Duodenal mucosa (tissue), 2 donors: Measurements from ENCODE around the gene ARSB.

Source experiments
- H3K27ac ChIP-seq: one replicate; pipeline ENCODE4 v1.7.0; 2013; ENCODE audit warnings: low read depth, low read length
- H3K27me3 ChIP-seq, 2 donors: one replicate each; pipeline ENCODE4 v1.7.0; 2013; ENCODE audit warnings: low read length in 2 of 2, control low read depth in 1 of 2; ENCODE audit not compliant: insufficient read depth in 2 of 2, control insufficient read depth in 1 of 2
- H3K36me3 ChIP-seq, 2 donors: one replicate each; pipeline ENCODE4 v1.7.0; 2013; ENCODE audit warnings: low read length in 2 of 2, control low read depth in 1 of 2; ENCODE audit not compliant: insufficient read depth in 2 of 2, control insufficient read depth in 1 of 2
- H3K4me1 ChIP-seq, 2 donors: one replicate each; pipeline ENCODE4 v1.7.0; 2013; ENCODE audit warnings: low read length in 2 of 2, control low read depth in 1 of 2; ENCODE audit not compliant: insufficient read depth in 2 of 2, control insufficient read depth in 1 of 2
- H3K4me3 ChIP-seq, 2 donors: one replicate each; pipeline ENCODE4 v1.7.0; 2013; ENCODE audit warnings: low read length in 2 of 2, low read depth in 1 of 2
- H3K9ac ChIP-seq, 2 donors: one replicate each; pipeline ENCODE4 v1.7.0; 2013; ENCODE audit warnings: low read length in 2 of 2, low read depth in 1 of 2
- H3K9me3 ChIP-seq, 2 donors: one replicate each; pipeline ENCODE4 v1.7.0; 2013; ENCODE audit warnings: low read length in 2 of 2, control low read depth in 1 of 2; ENCODE audit not compliant: control insufficient read depth in 1 of 2

Gene ARSB

GRCh38 chr5:79020861-79021561 is 35.9 kb upstream of the ARSB start:
- no peak overlapping the region for H3K9ac ChIP-seq
- peak overlapping the region in 1 of 2 donors; percentile 27 for H3K4me3 ChIP-seq
- H3K4me1 ChIP-seq = no peaks in the 10 kb centered on the region
- no peaks in the 10 kb centered on the region for H3K36me3 ChIP-seq
- H3K9me3 ChIP-seq = no peaks in the 10 kb centered on the region
- no peak overlapping the region for H3K27ac ChIP-seq
- peaks cover 0 to 5% of the 10 kb centered on the region in 2 donors for H3K27me3 ChIP-seq

- no peaks in the 10 kb centered on the region for H3K36me3 ChIP-seq
- H3K27me3 ChIP-seq = peaks cover 0 to 5% of the 10 kb centered on the region in 2 donors
- H3K9me3 ChIP-seq = no peaks in the 10 kb centered on the region
- no peak overlapping the region for H3K4me3 ChIP-seq
- no peak overlapping the region for H3K27ac ChIP-seq
- no peaks in the 10 kb centered on the region for H3K4me1 ChIP-seq
- no peak overlapping the region for H3K9ac ChIP-seq
These were observed 29.5 kb upstream of the ARSB start for GRCh38 chr5:79014631-79015030.

GRCh38 chr5:79011869-79012268 is 26.8 kb upstream of the ARSB start:
- Histone ChIP-seq H3K36me3 (no peaks in the 10 kb centered on the region), H3K9me3 (no peaks in the 10 kb centered on the region), H3K27ac (no peak overlapping the region), H3K27me3 (peaks cover 0 to 5% of the 10 kb centered on the region in 2 donors), H3K9ac (no peak overlapping the region), H3K4me3 (no peak overlapping the region), H3K4me1 (no peaks in the 10 kb centered on the region)

GRCh38 chr5:79011219-79011836 is 26.2 kb upstream of the ARSB start:
- peaks cover 0 to 5% of the 10 kb centered on the region in 2 donors for H3K27me3 ChIP-seq
- no peaks in the 10 kb centered on the region for H3K9me3 ChIP-seq
- no peaks in the 10 kb centered on the region for H3K4me1 ChIP-seq
- no peak overlapping the region for H3K9ac ChIP-seq
- H3K27ac ChIP-seq = no peak overlapping the region
- no peak overlapping the region for H3K4me3 ChIP-seq
- no peaks in the 10 kb centered on the region for H3K36me3 ChIP-seq

DNA sequence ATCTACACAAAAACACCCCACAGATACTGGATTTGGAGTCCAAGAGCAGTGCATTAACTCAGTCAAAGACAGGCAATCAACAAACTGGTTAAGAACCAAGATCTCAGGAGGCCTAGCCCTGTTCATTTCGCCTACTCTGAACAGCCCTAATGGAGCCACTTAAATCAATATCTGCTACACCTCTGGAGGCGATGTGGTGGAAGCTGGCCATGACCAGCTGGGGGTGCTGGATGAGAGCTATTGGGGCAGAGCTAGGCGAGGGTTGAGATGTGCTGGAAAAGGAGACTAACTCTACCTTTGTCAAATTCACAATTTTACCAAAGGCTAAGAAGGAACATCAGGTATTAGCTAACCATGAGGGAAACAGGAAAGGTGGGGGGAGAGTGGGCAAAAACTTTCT is 23.3 kb upstream of the ARSB start:
- H3K4me1 ChIP-seq = no peaks in the 10 kb centered on the region
- H3K27ac ChIP-seq = no peak overlapping the region
- no peak overlapping the region for H3K4me3 ChIP-seq
- H3K9me3 ChIP-seq = no peaks in the 10 kb centered on the region
- no peaks in the 10 kb centered on the region for H3K27me3 ChIP-seq
- H3K9ac ChIP-seq = no peak overlapping the region
- H3K36me3 ChIP-seq = no peaks in the 10 kb centered on the region

DNA sequence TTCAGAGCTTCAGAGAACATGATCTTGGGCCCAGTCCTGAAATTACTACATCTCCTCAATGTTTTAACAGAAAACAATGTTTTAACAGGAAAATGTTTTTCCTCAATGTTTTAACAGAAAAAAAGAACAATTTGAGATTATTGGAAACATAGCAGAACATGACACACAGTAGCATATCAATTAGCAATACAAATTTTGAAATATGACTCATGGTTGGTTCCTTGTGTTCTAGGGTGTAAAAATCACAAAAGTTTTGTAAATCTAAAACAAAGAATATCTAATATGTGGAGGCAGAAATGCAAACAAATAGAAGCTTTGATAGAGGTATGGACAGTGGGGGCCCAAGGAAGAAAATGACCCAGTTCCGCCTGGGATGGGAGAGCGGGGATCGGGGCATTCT is 22.8 kb upstream of the ARSB start:
- H3K4me3 ChIP-seq = no peak overlapping the region
- no peaks in the 10 kb centered on the region for H3K4me1 ChIP-seq
- no peaks in the 10 kb centered on the region for H3K36me3 ChIP-seq
- no peaks in the 10 kb centered on the region for H3K9me3 ChIP-seq
- no peak overlapping the region for H3K9ac ChIP-seq
- no peak overlapping the region for H3K27ac ChIP-seq
- no peaks in the 10 kb centered on the region for H3K27me3 ChIP-seq

DNA sequence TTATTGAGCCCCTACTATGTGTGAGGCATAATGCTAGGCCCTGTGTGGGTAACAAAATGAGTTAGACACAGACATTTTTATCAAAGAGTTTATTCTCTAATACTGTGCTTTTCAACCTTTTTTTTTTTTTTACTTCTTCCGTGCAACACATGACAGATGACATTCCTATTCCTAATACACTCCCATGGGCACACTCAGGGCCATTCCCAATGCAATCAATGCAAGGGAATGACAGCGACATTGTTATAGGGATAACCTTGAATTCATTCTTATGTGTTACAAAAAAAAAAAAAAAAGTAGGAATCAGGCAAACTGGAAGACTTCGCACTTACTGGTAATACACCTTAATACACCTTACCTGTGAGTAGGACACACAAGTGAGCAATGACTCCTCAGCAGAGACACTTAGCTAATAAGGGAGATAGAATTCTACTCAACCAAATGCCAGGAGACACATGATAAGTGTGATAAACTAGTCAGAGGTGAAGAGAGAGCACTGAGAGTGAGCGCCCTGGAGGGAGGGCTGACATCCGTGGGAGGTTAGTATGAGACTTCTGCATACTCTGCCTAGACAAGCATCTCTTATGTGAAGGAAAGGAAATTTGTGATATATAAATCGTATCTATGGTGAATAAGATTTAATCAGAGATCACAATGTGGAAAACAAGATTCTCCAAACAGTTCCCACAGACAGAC is 21.0 kb upstream of the ARSB start:
- no peak overlapping the region for H3K27ac ChIP-seq
- no peak overlapping the region for H3K9ac ChIP-seq
- H3K36me3 ChIP-seq = no peaks in the 10 kb centered on the region
- H3K4me3 ChIP-seq = no peak overlapping the region
- no peaks in the 10 kb centered on the region for H3K27me3 ChIP-seq
- H3K4me1 ChIP-seq = no peaks in the 10 kb centered on the region
- H3K9me3 ChIP-seq = no peaks in the 10 kb centered on the region

- H3K27ac ChIP-seq = no peak overlapping the region
- no peaks in the 10 kb centered on the region for H3K9me3 ChIP-seq
- H3K4me3 ChIP-seq = no peak overlapping the region
- no peaks in the 10 kb centered on the region for H3K4me1 ChIP-seq
- no peak overlapping the region for H3K9ac ChIP-seq
- H3K36me3 ChIP-seq = no peaks in the 10 kb centered on the region
- no peaks in the 10 kb centered on the region for H3K27me3 ChIP-seq
These were observed 20.0 kb upstream of the ARSB start for GRCh38 chr5:79005151-79005550.

DNA sequence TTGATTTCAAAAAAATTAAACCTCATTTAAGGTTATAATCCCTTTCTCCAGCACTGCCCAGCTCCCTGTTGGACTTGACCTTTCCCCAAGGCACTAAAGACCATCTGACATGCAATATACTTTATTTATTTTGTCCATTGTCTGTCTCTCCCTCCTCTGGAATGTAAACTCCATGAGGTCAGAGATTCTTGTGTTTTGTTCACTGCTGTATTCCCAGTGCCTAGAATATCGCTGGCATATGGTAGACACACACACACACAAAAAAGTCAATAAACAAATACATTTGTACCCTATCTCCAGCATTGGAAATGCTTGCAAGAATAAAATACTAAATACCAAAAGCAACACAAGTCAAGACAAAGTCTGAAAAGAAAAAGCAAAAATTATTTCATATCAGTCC is 17.3 kb upstream of the ARSB start:
- Histone ChIP-seq H3K9me3 (no peaks in the 10 kb centered on the region), H3K9ac (no peak overlapping the region), H3K27me3 (no peaks in the 10 kb centered on the region), H3K36me3 (no peaks in the 10 kb centered on the region), H3K4me3 (no peak overlapping the region), H3K4me1 (no peaks in the 10 kb centered on the region), H3K27ac (no peak overlapping the region)

DNA sequence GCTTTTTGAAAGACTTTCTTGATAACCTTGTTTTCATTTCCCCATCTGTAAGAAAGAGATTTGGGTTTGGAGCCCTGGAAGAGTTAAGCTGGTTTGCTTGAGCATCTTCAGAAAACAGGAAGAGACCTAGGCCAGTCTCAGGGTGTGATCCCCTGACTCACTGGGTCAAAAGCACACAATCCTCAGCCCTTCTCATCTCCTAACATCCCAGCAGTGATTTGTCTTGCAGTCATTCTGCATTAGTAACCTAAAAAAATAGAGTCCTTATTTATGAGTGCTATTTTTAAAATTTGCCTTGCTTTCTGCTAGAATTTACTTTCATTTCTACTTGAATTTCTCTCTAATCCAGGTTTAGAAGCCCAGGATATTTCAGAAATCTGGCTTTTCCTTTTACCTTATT is 16.4 kb upstream of the ARSB start:
- no peak overlapping the region for H3K4me3 ChIP-seq
- no peaks in the 10 kb centered on the region for H3K36me3 ChIP-seq
- no peaks in the 10 kb centered on the region for H3K4me1 ChIP-seq
- no peaks in the 10 kb centered on the region for H3K9me3 ChIP-seq
- H3K27ac ChIP-seq = no peak overlapping the region
- no peak overlapping the region for H3K9ac ChIP-seq
- H3K27me3 ChIP-seq = no peaks in the 10 kb centered on the region
